Stimulated activated CD4-positive, alpha-beta T cell treated with anti-CD3 and anti-CD28 coated beads, Interleukin-4, amount 100 ng/mL, for 24 hours (primary cell): ENCODE measurements around the gene PPP4R1.

Experiments used
- DNase-seq: peaks from one replicate; pipeline ENCODE4 v3.0.0-alpha.2; 2020

Gene PPP4R1

GRCh38 chr18:9539938-9540337 is 74.4 kb downstream of the PPP4R1 start:
- no peak for DNase-seq

GRCh38 chr18:9539283-9539682 is 75.1 kb downstream of the PPP4R1 start:
- no peak for DNase-seq

GRCh38 chr18:9537677-9538076 is 76.7 kb downstream of the PPP4R1 start:
- DNase-seq = no peak

GRCh38 chr18:9536354-9537152 is 77.8 kb downstream of the PPP4R1 start:
- no peak for DNase-seq

- no peak for DNase-seq
These were observed 78.8 kb downstream of the PPP4R1 start for GRCh38 chr18:9535430-9535991.

- no peak for DNase-seq
These were observed 79.5 kb downstream of the PPP4R1 start for GRCh38 chr18:9534844-9535243.

GRCh38 chr18:9531791-9532410 is 82.5 kb downstream of the PPP4R1 start:
- no peak for DNase-seq

- DNase-seq = no peak
These were observed 83.9 kb downstream of the PPP4R1 start for GRCh38 chr18:9530226-9531009.

- no peak for DNase-seq
These were observed 87.9 kb downstream of the PPP4R1 start for GRCh38 chr18:9526458-9526857.

GRCh38 chr18:9522952-9523351 is 91.4 kb downstream of the PPP4R1 start:
- no peak for DNase-seq

- no peak for DNase-seq
These were observed 92.6 kb downstream of the PPP4R1 start for GRCh38 chr18:9521770-9522169.

GRCh38 chr18:9520666-9521065 is 93.7 kb downstream of the PPP4R1 start:
- no peak for DNase-seq

GRCh38 chr18:9519399-9519798 is 95.0 kb downstream of the PPP4R1 start:
- DNase-seq = no peak

GRCh38 chr18:9517869-9518268 is 96.5 kb downstream of the PPP4R1 start:
- no peak for DNase-seq

GRCh38 chr18:9516437-9517064 is 97.8 kb downstream of the PPP4R1 start:
- peak; percentile 14 for DNase-seq

GRCh38 chr18:9513971-9514512 is 100.3 kb downstream of the PPP4R1 start:
- DNase-seq = no peak

- DNase-seq = no peak
These were observed 105.8 kb downstream of the PPP4R1 start for GRCh38 chr18:9508446-9509025.

GRCh38 chr18:9507565-9508088 is 106.7 kb downstream of the PPP4R1 start:
- DNase-seq = no peak

GRCh38 chr18:9506046-9506792 is 108.1 kb downstream of the PPP4R1 start:
- DNase-seq = no peak
